Stimulated activated naive CD8-positive, alpha-beta T cell treated with anti-CD3 and anti-CD28 coated beads, Interleukin-15, amount 100 ng/mL, for 72 hours (primary cell): ENCODE data around the gene CP.

ENCODE experiments used
- ATAC-seq: fragments of 150-1000 bp; cut with Tn5 transposase; 2 replicates; pipeline ENCODE4 v1.10.0; 2021; ENCODE audit warnings: mild to moderate bottlenecking, moderate library complexity
- DNase-seq, 2 donors: peaks; one replicate each; pipeline ENCODE4 v3.0.0; 2021 to 2022
- H3K27ac Mint-ChIP-seq, 2 donors: one replicate each; pipeline ENCODE4 v1.8.0; 2022; ENCODE audit warnings: mild to moderate bottlenecking in 2 of 2, mixed read lengths in 2 of 2, moderate library complexity in 2 of 2
- H3K27me3 Mint-ChIP-seq: one replicate; pipeline ENCODE4 v1.8.0; 2022; ENCODE audit warnings: mixed read lengths
- H3K4me1 Mint-ChIP-seq: one replicate; pipeline ENCODE4 v1.8.0; 2022; ENCODE audit warnings: mild to moderate bottlenecking, mixed read lengths
- H3K4me3 Mint-ChIP-seq, 2 donors: one replicate each; pipeline ENCODE4 v1.8.0; 2022; ENCODE audit warnings: mild to moderate bottlenecking in 2 of 2, mixed read lengths in 2 of 2, moderate library complexity in 1 of 2
- H3K9me3 Mint-ChIP-seq, 2 donors: one replicate each; pipeline ENCODE4 v1.8.0; 2022; ENCODE audit warnings: mixed read lengths in 2 of 2

The CP gene

GRCh38 chr3:149174901-149175300 lies 46.7 kb downstream of the CP start:
- peak; percentile 100 for ATAC-seq
- DNase-seq: peak; percentile 21 to 38

GRCh38 chr3:149170672-149171071 lies 51.0 kb downstream of the CP start:
- ATAC-seq: no peak
- H3K9me3 Mint-ChIP-seq: no peaks in the 10 kb centered on the region
- H3K4me1 Mint-ChIP-seq: peaks cover 17% of the 10 kb centered on the region
- H3K27ac Mint-ChIP-seq: no peak overlapping the region
- no peaks in the 10 kb centered on the region for H3K27me3 Mint-ChIP-seq
- DNase-seq: no peak
- no peak overlapping the region for H3K4me3 Mint-ChIP-seq

More at GRCh38 chr3:149174901-149175300, 46.7 kb downstream of the CP start:
- Mint-ChIP-seq H3K27me3 (no peaks in the 10 kb centered on the region), H3K9me3 (no peaks in the 10 kb centered on the region), H3K4me1 (peaks cover 18% of the 10 kb centered on the region), H3K27ac (no peak overlapping the region), H3K4me3 (peak overlapping the region in 1 of 2 donors; percentile 23)

- Mint-ChIP-seq H3K27me3 (no peaks in the 10 kb centered on the region), H3K27ac (no peak overlapping the region), H3K9me3 (no peaks in the 10 kb centered on the region), H3K4me1 (peaks cover 4% of the 10 kb centered on the region), H3K4me3 (no peak overlapping the region)
- ATAC-seq (no peak), DNase-seq (no peak)
Observed at GRCh38 chr3:149167898-149168297, 53.7 kb downstream of the CP start.

GRCh38 chr3:149163066-149163465 lies 58.6 kb downstream of the CP start:
- Mint-ChIP-seq H3K27ac (no peak overlapping the region), H3K4me1 (peaks cover 7% of the 10 kb centered on the region), H3K4me3 (no peak overlapping the region), H3K9me3 (no peaks in the 10 kb centered on the region), H3K27me3 (no peaks in the 10 kb centered on the region)
- peak; percentile 43 for ATAC-seq
- no peak for DNase-seq

DNA sequence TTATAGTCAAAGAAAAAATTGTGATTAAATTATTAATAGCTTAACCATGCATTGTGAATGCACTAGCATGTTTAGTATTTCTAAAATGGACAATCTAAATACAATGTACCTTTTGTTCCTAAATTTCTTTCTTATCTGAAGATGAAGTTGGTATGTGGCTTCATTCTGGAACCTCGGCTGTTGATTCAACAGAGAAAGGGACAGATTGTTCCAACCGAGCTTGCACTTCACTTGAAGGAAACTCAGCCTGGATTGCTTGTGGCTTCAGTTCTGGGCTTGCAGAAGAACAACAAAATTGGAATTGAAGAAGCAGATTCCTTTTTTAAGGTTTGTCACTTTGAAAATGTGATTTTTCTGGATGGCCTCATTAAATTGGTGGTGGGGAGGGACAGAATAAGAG lies 59.6 kb downstream of the CP start:
- Mint-ChIP-seq H3K27ac (no peak overlapping the region), H3K4me1 (peaks cover 7% of the 10 kb centered on the region), H3K9me3 (no peaks in the 10 kb centered on the region), H3K4me3 (no peak overlapping the region), H3K27me3 (no peaks in the 10 kb centered on the region)
- DNase-seq: no peak
- no peak for ATAC-seq

DNA sequence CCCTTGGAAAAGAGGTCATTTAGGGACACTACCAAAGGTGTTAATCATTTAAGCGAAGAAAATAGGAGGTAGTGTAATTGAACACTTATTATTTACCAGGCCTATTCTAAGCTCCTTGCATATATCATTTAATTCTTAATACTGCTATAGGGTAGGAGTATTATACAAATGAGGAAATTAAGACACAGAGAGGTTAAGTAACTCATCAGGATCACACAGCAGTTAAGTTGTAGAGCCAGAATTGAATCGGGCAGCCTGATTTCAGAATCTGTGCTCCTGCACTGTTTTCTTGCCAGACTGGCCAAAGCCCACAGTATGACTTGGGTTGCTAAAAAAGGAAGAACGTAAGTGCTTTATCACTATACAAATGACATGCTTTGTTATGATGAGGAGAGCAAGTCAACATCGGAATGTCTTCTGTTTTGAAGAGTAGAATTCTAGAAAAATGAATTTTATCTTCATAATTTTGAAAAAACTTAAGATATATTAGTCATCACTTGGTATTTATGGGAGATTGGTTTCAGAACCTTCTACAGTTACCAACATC lies 60.8 kb downstream of the CP start:
- Mint-ChIP-seq H3K4me3 (no peak overlapping the region), H3K27me3 (no peaks in the 10 kb centered on the region), H3K27ac (no peak overlapping the region), H3K4me1 (peaks cover 7% of the 10 kb centered on the region), H3K9me3 (no peaks in the 10 kb centered on the region)
- ATAC-seq (no peak), DNase-seq (no peak)

GRCh38 chr3:149153402-149153801 lies 68.2 kb downstream of the CP start:
- DNase-seq: no peak
- peak overlapping the region in 1 of 2 donors; percentile 12 for H3K27ac Mint-ChIP-seq

DNA sequence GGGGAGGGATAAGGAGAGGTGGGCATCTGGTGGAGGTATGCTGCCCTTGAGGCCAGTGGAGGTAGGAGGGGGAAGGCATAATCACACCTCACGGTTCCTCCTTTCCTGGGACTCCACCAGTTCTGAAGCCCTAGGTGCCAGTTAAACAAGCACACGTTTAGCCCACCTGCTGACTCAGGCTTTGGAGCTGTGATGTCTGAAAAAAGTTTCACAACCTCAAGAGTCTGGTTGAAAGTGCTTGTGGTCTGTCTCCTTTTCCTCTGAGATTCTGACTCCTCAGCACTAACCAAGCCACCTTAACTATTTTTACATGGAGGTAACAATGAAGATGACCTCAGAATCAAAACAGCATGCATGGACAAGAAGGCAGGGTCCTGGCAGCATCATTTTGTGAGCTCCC lies 69.2 kb downstream of the CP start:
- peak; percentile 20 to 51 for DNase-seq
- peak; percentile 99 for ATAC-seq
- H3K4me1 Mint-ChIP-seq: peaks cover 19% of the 10 kb centered on the region
- H3K27me3 Mint-ChIP-seq: no peaks in the 10 kb centered on the region
- H3K4me3 Mint-ChIP-seq: no peak overlapping the region
- peak overlapping the region in 1 of 2 donors; percentile 74 for H3K27ac Mint-ChIP-seq
- H3K9me3 Mint-ChIP-seq: no peaks in the 10 kb centered on the region

More at GRCh38 chr3:149153402-149153801, 68.2 kb downstream of the CP start:
- Mint-ChIP-seq H3K9me3 (no peaks in the 10 kb centered on the region), H3K27me3 (no peaks in the 10 kb centered on the region), H3K4me3 (no peak overlapping the region), H3K4me1 (peaks cover 19% of the 10 kb centered on the region)
- ATAC-seq: no peak

DNA sequence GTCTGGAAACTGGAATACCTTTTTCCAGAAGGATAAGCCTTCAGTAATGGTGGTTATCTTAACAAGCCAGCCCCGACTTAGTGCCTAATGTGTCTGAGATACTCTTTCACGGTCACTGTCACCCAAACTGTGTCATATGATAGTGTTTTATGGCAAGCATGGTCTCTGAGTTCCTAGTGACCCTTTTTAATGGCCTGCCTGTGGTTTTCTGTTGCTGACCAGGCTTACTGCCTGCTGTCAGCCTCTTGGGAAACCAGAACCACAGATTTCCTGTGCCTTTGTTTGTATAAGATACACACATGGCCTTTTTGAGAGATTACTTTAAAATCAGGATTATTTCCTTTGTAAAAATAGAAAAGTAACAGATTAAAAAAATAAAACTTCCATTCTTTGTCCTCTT lies 69.8 kb downstream of the CP start:
- Mint-ChIP-seq H3K27ac (peak overlapping the region in 1 of 2 donors; percentile 19), H3K4me3 (no peak overlapping the region), H3K4me1 (peaks cover 19% of the 10 kb centered on the region), H3K9me3 (no peaks in the 10 kb centered on the region), H3K27me3 (no peaks in the 10 kb centered on the region)
- DNase-seq (no peak), ATAC-seq (no peak)

DNA sequence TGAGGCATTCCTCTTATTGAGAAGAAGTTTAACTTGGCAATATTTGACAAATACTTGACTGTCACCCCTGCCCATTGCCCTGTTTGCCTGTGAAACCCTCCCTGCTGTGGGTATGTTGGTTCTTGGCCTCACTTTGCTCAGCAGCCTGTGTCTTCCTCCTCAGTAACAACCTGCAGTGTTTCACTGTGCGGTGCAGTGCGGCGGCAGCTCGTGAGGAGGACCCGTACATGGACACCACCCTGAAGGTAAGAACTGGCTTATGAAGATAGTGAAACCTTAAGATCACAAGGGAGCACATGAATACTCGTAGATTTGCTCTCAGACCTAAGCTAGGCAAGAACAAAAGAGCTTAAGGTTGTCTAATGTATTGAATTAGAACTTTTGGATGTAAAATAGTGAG lies 71.2 kb downstream of the CP start:
- H3K27ac Mint-ChIP-seq: no peak overlapping the region
- DNase-seq: no peak
- H3K4me3 Mint-ChIP-seq: no peak overlapping the region
- peaks cover 19% of the 10 kb centered on the region for H3K4me1 Mint-ChIP-seq
- H3K9me3 Mint-ChIP-seq: no peaks in the 10 kb centered on the region
- ATAC-seq: no peak
- H3K27me3 Mint-ChIP-seq: no peaks in the 10 kb centered on the region

- DNase-seq (no peak), ATAC-seq (no peak)
- Mint-ChIP-seq H3K9me3 (no peaks in the 10 kb centered on the region), H3K4me1 (no peaks in the 10 kb centered on the region), H3K4me3 (no peak overlapping the region), H3K27ac (no peak overlapping the region), H3K27me3 (no peaks in the 10 kb centered on the region)
Observed at GRCh38 chr3:149145974-149146373, 75.7 kb downstream of the CP start.

DNA sequence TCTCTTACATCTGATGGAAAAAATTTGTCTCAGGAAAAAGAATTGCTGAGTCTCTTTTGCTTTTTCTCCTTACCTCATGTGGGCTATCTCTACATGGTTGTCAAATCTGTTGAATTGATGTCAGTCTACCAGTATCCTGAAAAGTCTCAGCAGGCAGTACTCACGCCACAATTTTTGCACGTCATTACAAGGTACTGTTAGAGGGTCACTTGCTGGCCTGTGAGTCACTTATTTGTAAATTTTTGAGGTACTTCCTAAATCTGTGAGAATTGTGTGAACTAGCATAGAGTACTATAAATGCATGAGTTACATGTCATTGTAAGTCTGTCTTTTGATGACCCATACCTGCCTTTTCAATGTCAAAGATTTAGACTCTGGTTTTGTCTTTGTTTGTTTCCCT lies 76.3 kb downstream of the CP start:
- Mint-ChIP-seq H3K9me3 (no peaks in the 10 kb centered on the region), H3K27me3 (no peaks in the 10 kb centered on the region), H3K27ac (no peak overlapping the region), H3K4me3 (no peak overlapping the region), H3K4me1 (no peaks in the 10 kb centered on the region)
- ATAC-seq (no peak), DNase-seq (no peak)

- Mint-ChIP-seq H3K4me1 (no peaks in the 10 kb centered on the region), H3K27ac (no peak overlapping the region), H3K9me3 (no peaks in the 10 kb centered on the region), H3K4me3 (no peak overlapping the region), H3K27me3 (no peaks in the 10 kb centered on the region)
- ATAC-seq: no peak
- no peak for DNase-seq
Observed at GRCh38 chr3:149142682-149143081, 78.9 kb downstream of the CP start.

- Mint-ChIP-seq H3K27ac (no peak overlapping the region), H3K4me3 (no peak overlapping the region), H3K9me3 (no peaks in the 10 kb centered on the region), H3K4me1 (peaks cover 36% of the 10 kb centered on the region), H3K27me3 (no peaks in the 10 kb centered on the region)
- no peak for ATAC-seq
- DNase-seq: no peak
Observed at GRCh38 chr3:149134575-149134974, 87.1 kb downstream of the CP start.

GRCh38 chr3:149131589-149131988 lies 90.0 kb downstream of the CP start:
- peaks cover 45% of the 10 kb centered on the region for H3K4me1 Mint-ChIP-seq

DNA sequence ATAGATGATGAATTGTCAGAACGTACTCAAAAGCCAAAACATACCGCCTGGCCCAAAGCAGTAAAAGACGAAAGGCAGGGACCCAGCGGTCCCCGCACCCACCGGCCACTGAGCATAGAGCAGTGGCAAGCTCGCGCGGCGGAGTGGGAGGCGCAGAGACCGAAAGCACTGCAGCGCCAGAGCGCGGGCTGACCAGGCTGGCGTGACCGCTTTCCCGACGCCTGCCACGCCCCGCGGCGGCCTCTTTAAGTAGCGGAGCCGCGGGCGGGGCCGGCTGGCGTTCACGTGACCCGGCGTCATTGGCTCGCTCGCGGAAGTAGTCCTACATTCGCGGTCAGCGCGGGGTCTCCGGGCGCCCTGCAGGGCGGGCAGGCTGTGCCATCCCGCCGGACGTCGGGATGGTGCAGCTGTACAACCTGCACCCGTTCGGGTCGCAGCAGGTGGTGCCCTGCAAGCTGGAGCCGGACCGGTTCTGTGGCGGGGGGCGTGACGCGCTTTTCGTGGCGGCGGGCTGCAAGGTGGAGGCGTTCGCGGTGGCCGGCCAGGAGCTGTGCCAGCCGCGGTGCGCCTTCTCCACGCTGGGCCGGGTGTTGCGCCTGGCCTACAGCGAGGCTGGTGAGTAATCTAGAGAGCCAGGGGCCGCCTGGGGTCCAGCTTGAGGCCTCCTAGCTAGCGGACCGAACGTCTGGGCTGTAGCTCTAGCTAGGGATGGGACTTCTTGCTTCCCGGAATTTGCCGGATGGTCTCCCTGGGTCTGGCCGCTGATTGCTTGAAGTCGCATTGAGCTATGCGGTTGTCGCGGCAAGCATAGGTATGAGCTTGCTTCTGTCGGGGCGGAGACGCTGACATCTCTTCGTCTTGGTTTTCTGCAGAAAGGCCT lies 92.1 kb downstream of the CP start, which contains the start of gene HPS3:
TSS of gene HPS3 (plus strand) at position 313 of the 880 bp plus-strand sequence. CDS start at position 399, 86 bp downstream.
- Mint-ChIP-seq H3K9me3 (no peaks in the 10 kb centered on the region), H3K27ac (peak within 1 kb of the TSS; percentile 91 to 92), H3K4me3 (peak within 1 kb of the TSS; percentile 91 to 93), H3K4me1 (peaks cover 44% of the 10 kb centered on the region), H3K27me3 (peaks cover 5% of the 10 kb centered on the region)
- ATAC-seq (peak; percentile 91), DNase-seq (peak; percentile 77 to 82)

More at GRCh38 chr3:149131589-149131988, 90.0 kb downstream of the CP start:
- Mint-ChIP-seq H3K4me3 (peak overlapping the region; percentile 40 to 91), H3K9me3 (no peaks in the 10 kb centered on the region), H3K27ac (peak overlapping the region; percentile 31 to 87), H3K27me3 (no peaks in the 10 kb centered on the region)
- DNase-seq (no peak), ATAC-seq (no peak)
